Trophoblast cell (in vitro differentiated cells and primary cell): ENCODE results near the gene TVP23A.
"Not testable (repeated sequence)": the region's sequence is repeated elsewhere in the genome, so short reads cannot be mapped to it uniquely, and the experiment has no call there.

Experiments used
- DNase-seq, 2 donors: peaks; one replicate each; pipeline ENCODE4 v3.0.0-alpha.2; 2016
- H2AFZ ChIP-seq: 2 replicates; pipeline ENCODE4 v1.6.1; 2013; ENCODE audit warnings: low read length, moderate library complexity, mild to moderate bottlenecking; ENCODE audit not compliant: insufficient read depth, poor library complexity
- H2AK5ac ChIP-seq: 2 replicates; pipeline ENCODE4 v1.6.1; 2013; ENCODE audit warnings: mild to moderate bottlenecking, low read length
- H2BK120ac ChIP-seq: 2 replicates; pipeline ENCODE4 v1.6.1; 2013; ENCODE audit warnings: low read length, mild to moderate bottlenecking, moderate library complexity; ENCODE audit not compliant: insufficient read depth, poor library complexity
- H2BK12ac ChIP-seq: 2 replicates; pipeline ENCODE4 v1.6.1; 2013; ENCODE audit warnings: mild to moderate bottlenecking, low read length, moderate library complexity
- H2BK5ac ChIP-seq: 2 replicates; pipeline ENCODE4 v1.6.1; 2013; ENCODE audit warnings: low read length, low read depth, moderate library complexity, mild to moderate bottlenecking; ENCODE audit not compliant: poor library complexity
- H3K14ac ChIP-seq: 2 replicates; pipeline ENCODE4 v1.6.1; 2013; ENCODE audit warnings: mild to moderate bottlenecking, low read length
- H3K18ac ChIP-seq: 2 replicates; pipeline ENCODE4 v1.6.1; 2013; ENCODE audit warnings: mild to moderate bottlenecking, low read length
- H3K23ac ChIP-seq: 2 replicates; pipeline ENCODE4 v1.6.1; 2013; ENCODE audit warnings: low read length
- H3K27ac ChIP-seq: 2 replicates; pipeline ENCODE4 v1.5.1; 2013; ENCODE audit warnings: low read depth, mild to moderate bottlenecking, inconsistent platforms, low read length, moderate library complexity
- H3K27me3 ChIP-seq: 2 replicates; pipeline ENCODE4 v1.6.1; 2013; ENCODE audit warnings: inconsistent platforms, mild to moderate bottlenecking, low read length, moderate library complexity; ENCODE audit not compliant: insufficient read depth
- H3K36me3 ChIP-seq, 2 experiments: 1 replicate in 1 of 2; 2 replicates in 1 of 2; pipeline ENCODE4 v1.6.1; 2013; ENCODE audit warnings: low read length in 2 of 2, mild to moderate bottlenecking in 2 of 2, moderate library complexity in 1 of 2; ENCODE audit not compliant: insufficient read depth in 2 of 2, control insufficient read depth in 1 of 2
- H3K4ac ChIP-seq: 2 replicates; pipeline ENCODE4 v1.6.1; 2013; ENCODE audit warnings: low read depth, mild to moderate bottlenecking, low read length, moderate library complexity
- H3K4me1 ChIP-seq, 2 experiments: 1 replicate in 1 of 2; 2 replicates in 1 of 2; pipeline ENCODE4 v1.6.1; 2013; ENCODE audit warnings: low read length in 2 of 2, mild to moderate bottlenecking in 2 of 2, moderate library complexity in 1 of 2; ENCODE audit not compliant: insufficient read depth in 2 of 2, control insufficient read depth in 1 of 2
- H3K4me2 ChIP-seq: 2 replicates; pipeline ENCODE4 v1.6.1; 2013; ENCODE audit warnings: inconsistent platforms, mild to moderate bottlenecking, low read length, moderate library complexity
- H3K4me3 ChIP-seq: 2 replicates; pipeline ENCODE4 v1.5.1; 2013; ENCODE audit warnings: mild to moderate bottlenecking, low read depth, low read length, inconsistent platforms
- H3K79me1 ChIP-seq: one replicate; pipeline ENCODE4 v1.6.1; 2013; ENCODE audit warnings: low read length
- H3K79me2 ChIP-seq: 2 replicates; pipeline ENCODE4 v1.6.1; 2013; ENCODE audit warnings: low read length, mild to moderate bottlenecking; ENCODE audit not compliant: control insufficient read depth, insufficient read depth, poor library complexity
- H3K9ac ChIP-seq: 2 replicates; pipeline ENCODE4 v1.6.1; 2013; ENCODE audit warnings: mild to moderate bottlenecking, low read length
- H3K9me3 ChIP-seq: 2 replicates; pipeline ENCODE4 v1.6.1; 2013; ENCODE audit warnings: low read depth, mild to moderate bottlenecking, control low read depth, inconsistent platforms, low read length; ENCODE audit not compliant: insufficient read depth
- H4K12ac ChIP-seq: 2 replicates; pipeline ENCODE4 v1.6.1; 2013; ENCODE audit warnings: low read depth, mild to moderate bottlenecking, low read length, moderate library complexity
- H4K8ac ChIP-seq: 2 replicates; pipeline ENCODE4 v1.6.1; 2013; ENCODE audit warnings: low read depth, mild to moderate bottlenecking, low read length, moderate library complexity
- H4K91ac ChIP-seq: one replicate; pipeline ENCODE4 v1.6.1; 2013; ENCODE audit warnings: low read depth, mild to moderate bottlenecking, low read length, moderate library complexity
- WGBS: extraction: QIAGEN DNeasy Blood & Tissue Kit; methylation state at CpG from one replicate; pipeline ENCODE4 v1.1.7; 2013; ENCODE audit warnings: missing lambda C conversion rate; ENCODE audit not compliant: insufficient read length, insufficient coverage; ENCODE audit errors: extremely low coverage; 5-methylcytosine and 5-hydroxymethylcytosine counted together

Gene TVP23A

GRCh38 chr16:10782628-10783027 lies 36.0 kb downstream of the TVP23A start:
- Histone ChIP-seq H3K9me3 (peaks cover 4% of the 10 kb centered on the region), H4K91ac (no peak overlapping the region), H3K4ac (no peak overlapping the region), H3K23ac (no peak overlapping the region), H3K27me3 (no peaks in the 10 kb centered on the region), H4K8ac (no peak overlapping the region), H3K4me1 (no peaks in the 10 kb centered on the region), H3K9ac (no peak overlapping the region), H2AFZ (no peak overlapping the region), H3K18ac (no peak overlapping the region), H4K12ac (no peak overlapping the region), H2BK120ac (no peak overlapping the region), H3K79me2 (no peaks in the 10 kb centered on the region), H2AK5ac (no peak overlapping the region), H3K36me3 (no peaks in the 10 kb centered on the region), H2BK5ac (no peak overlapping the region), H3K79me1 (no peaks in the 10 kb centered on the region), H3K4me3 (no peak overlapping the region), H3K14ac (no peak overlapping the region), H3K4me2 (no peak overlapping the region), H2BK12ac (no peak overlapping the region), H3K27ac (no peak overlapping the region)
- WGBS, result no CpG with 5 or more reads among the region's 2 CpGs
- peak in 1 of 2 donors; percentile 72 for DNase-seq

GRCh38 chr16:10780628-10781027 lies 38.0 kb downstream of the TVP23A start:
- no peak overlapping the region for H3K23ac ChIP-seq
- H2BK5ac ChIP-seq, result no peak overlapping the region

GRCh38 chr16:10779908-10780307 lies 38.7 kb downstream of the TVP23A start:
- H3K23ac ChIP-seq, result not testable (repeated sequence)
- no CpG with 5 or more reads among the region's 6 CpGs for WGBS

More at GRCh38 chr16:10780628-10781027, 38.0 kb downstream of the TVP23A start:
- no peaks in the 10 kb centered on the region for H3K36me3 ChIP-seq
- H3K27ac ChIP-seq, result no peak overlapping the region
- H3K4me3 ChIP-seq, result no peak overlapping the region
- H4K91ac ChIP-seq, result no peak overlapping the region
- H4K8ac ChIP-seq, result no peak overlapping the region
- H3K4ac ChIP-seq, result no peak overlapping the region
- no peak overlapping the region for H2AK5ac ChIP-seq
- no peak overlapping the region for H2AFZ ChIP-seq
- H3K79me1 ChIP-seq, result no peaks in the 10 kb centered on the region
- no CpG with 5 or more reads among the region's 4 CpGs for WGBS
- H2BK12ac ChIP-seq, result no peak overlapping the region
- H3K9ac ChIP-seq, result no peak overlapping the region
- no peak overlapping the region for H2BK120ac ChIP-seq
- peaks cover 2 to 5% of the 10 kb centered on the region in 2 experiments for H3K4me1 ChIP-seq
- H3K18ac ChIP-seq, result no peak overlapping the region
- H3K4me2 ChIP-seq, result no peak overlapping the region
- H3K79me2 ChIP-seq, result no peaks in the 10 kb centered on the region
- H3K14ac ChIP-seq, result no peak overlapping the region
- H3K9me3 ChIP-seq, result peaks cover 2% of the 10 kb centered on the region
- no peak overlapping the region for H4K12ac ChIP-seq
- DNase-seq, result no peak
- no peaks in the 10 kb centered on the region for H3K27me3 ChIP-seq

GRCh38 chr16:10777356-10777755 lies 41.2 kb downstream of the TVP23A start:
- Histone ChIP-seq H2BK12ac (no peak overlapping the region), H4K12ac (no peak overlapping the region), H3K14ac (no peak overlapping the region), H3K27me3 (no peaks in the 10 kb centered on the region), H3K79me2 (no peaks in the 10 kb centered on the region), H2BK120ac (no peak overlapping the region), H3K36me3 (no peaks in the 10 kb centered on the region), H3K4me2 (no peak overlapping the region), H3K9me3 (peaks cover 2% of the 10 kb centered on the region), H3K23ac (no peak overlapping the region), H3K4ac (no peak overlapping the region), H3K4me1 (peaks cover 2 to 8% of the 10 kb centered on the region in 2 experiments), H3K79me1 (no peaks in the 10 kb centered on the region), H2BK5ac (no peak overlapping the region), H3K4me3 (no peak overlapping the region), H2AFZ (no peak overlapping the region), H2AK5ac (no peak overlapping the region), H3K27ac (no peak overlapping the region), H4K91ac (no peak overlapping the region), H3K9ac (no peak overlapping the region), H4K8ac (no peak overlapping the region), H3K18ac (no peak overlapping the region)
- no CpG with 5 or more reads among the region's 12 CpGs for WGBS
- no peak for DNase-seq

More at GRCh38 chr16:10779908-10780307, 38.7 kb downstream of the TVP23A start:
- H4K91ac ChIP-seq, H2BK5ac ChIP-seq, H3K18ac ChIP-seq, H3K79me2 ChIP-seq, H3K4ac ChIP-seq, DNase-seq, H3K4me3 ChIP-seq, H3K79me1 ChIP-seq, H3K27ac ChIP-seq, H3K27me3 ChIP-seq, H3K4me2 ChIP-seq, H3K36me3 ChIP-seq, H3K9me3 ChIP-seq, H3K14ac ChIP-seq, H2BK12ac ChIP-seq, H3K9ac ChIP-seq, H4K8ac ChIP-seq, H2AK5ac ChIP-seq, H2AFZ ChIP-seq, H3K4me1 ChIP-seq, H2BK120ac ChIP-seq, H4K12ac ChIP-seq: not testable (repeated sequence)
